Body of pancreas (tissue), 4 donors: ENCODE measurements around the gene ADCY3.

Experiments
- POLR2A ChIP-seq, 3 donors: fragments of 450-650 bp; IDR thresholded peaks; one replicate each; pipeline ENCODE4 v1.6.1; 2016; ENCODE audit warnings: antibody characterized with exemption in 3 of 3, mild to moderate bottlenecking in 2 of 3
- TF ChIP-seq, protein P1 (sequence below), 7 experiments: fragments of 450-650 bp in 4 of 7; fragments of 200-600 bp in 3 of 7; sonication (generic) in 3 of 7; IDR thresholded peaks; one replicate each; pipeline ENCODE4 v1.5.1; 2016 to 2019; ENCODE audit warnings: antibody characterized with exemption in 7 of 7

DNA sequence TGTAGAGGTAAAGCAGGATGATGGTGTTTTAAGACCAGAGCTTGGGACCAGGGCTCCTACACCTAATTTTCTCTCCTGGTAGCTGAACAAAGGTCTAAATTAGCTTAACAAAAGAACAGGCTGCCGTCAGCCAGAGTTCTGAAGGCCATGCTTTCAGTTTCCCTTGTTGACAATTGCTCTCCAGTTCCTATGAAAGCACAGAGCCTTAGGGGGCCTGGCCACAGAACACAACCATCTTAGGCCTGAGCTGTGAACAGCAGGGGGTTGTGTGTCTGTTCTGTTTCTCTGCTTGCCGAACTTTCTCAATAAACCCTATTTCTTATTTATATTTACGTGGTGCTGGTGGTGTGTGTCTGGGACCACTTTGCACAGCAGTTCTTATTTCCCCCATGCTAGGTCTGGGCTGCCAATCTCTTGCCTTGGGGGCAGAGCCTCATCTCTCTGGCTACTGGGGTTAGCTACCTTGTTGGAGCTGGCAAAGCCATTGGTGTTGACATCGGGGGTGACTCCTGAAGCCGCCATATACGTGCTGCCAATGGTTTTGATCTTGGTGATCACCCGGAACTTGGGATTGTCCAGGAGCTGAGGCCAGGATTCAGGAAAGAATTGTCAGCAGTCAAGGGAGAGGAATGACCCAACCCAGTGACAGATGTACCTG lies 97.9 kb downstream of the ADCY3 start:
- TF ChIP-seq, protein P1, sequence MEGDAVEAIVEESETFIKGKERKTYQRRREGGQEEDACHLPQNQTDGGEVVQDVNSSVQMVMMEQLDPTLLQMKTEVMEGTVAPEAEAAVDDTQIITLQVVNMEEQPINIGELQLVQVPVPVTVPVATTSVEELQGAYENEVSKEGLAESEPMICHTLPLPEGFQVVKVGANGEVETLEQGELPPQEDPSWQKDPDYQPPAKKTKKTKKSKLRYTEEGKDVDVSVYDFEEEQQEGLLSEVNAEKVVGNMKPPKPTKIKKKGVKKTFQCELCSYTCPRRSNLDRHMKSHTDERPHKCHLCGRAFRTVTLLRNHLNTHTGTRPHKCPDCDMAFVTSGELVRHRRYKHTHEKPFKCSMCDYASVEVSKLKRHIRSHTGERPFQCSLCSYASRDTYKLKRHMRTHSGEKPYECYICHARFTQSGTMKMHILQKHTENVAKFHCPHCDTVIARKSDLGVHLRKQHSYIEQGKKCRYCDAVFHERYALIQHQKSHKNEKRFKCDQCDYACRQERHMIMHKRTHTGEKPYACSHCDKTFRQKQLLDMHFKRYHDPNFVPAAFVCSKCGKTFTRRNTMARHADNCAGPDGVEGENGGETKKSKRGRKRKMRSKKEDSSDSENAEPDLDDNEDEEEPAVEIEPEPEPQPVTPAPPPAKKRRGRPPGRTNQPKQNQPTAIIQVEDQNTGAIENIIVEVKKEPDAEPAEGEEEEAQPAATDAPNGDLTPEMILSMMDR (IDR thresholded peaks at IDR 0.05): no peak
- no peak for TF ChIP-seq POLR2A (IDR thresholded peaks at IDR 0.05)
